ENCODE results near the gene NAA38.
A peak's percentile ranks its signal among the peaks of the same experiment; 100 is the strongest.
"Not testable (repeated sequence)": the region's sequence is repeated elsewhere in the genome, so short reads cannot be mapped to it uniquely, and the experiment has no call there.

The NAA38 gene

GRCh38 chr17:7873051-7873450 is 15.7 kb upstream of the NAA38 start:
- H3K36me3 ChIP-seq (replicated peaks; ENCODE audit: insufficient read depth, low read length): no peaks in the 10 kb centered on the region
- no peaks in the 10 kb centered on the region for H3F3A ChIP-seq (ENCODE audit: insufficient read depth, low read length)
- DNase-seq: no peak
- H3K9me3 ChIP-seq (replicated peaks; ENCODE audit: insufficient read depth, low read length): no peaks in the 10 kb centered on the region
- no peak overlapping the region for H3K4me3 ChIP-seq (ENCODE audit: low read length)
- no peaks in the 10 kb centered on the region for H4K20me1 ChIP-seq (ENCODE audit: insufficient read depth, low read length)
- no peaks in the 10 kb centered on the region for H3K4me1 ChIP-seq (ENCODE audit: low read length)
- H3K79me2 ChIP-seq (ENCODE audit: low read length): no peaks in the 10 kb centered on the region
- TF ChIP-seq EZH2 (optimal IDR thresholded peaks at IDR 0.05; ENCODE audit: low read depth, low read length) (no peak), EZH2phosphoT487 (IDR thresholded peaks at IDR 0.05; ENCODE audit: low read length) (no peak), CTCF (IDR thresholded peaks at IDR 0.05; ENCODE audit: low read length) (no peak)
- H3K9ac ChIP-seq (ENCODE audit: low read length): no peak overlapping the region
- no peak overlapping the region for H2AFZ ChIP-seq (ENCODE audit: low read length)
- no peak overlapping the region for H3K27ac ChIP-seq (ENCODE audit: low read length)
- no peaks in the 10 kb centered on the region for H3K27me3 ChIP-seq (replicated peaks; ENCODE audit: insufficient read depth, low read length)
- peak overlapping the region; percentile 31 for H3K4me2 ChIP-seq (ENCODE audit: low read depth, low read length)
- no peaks in the 10 kb centered on the region for H3K9me2 ChIP-seq (replicated peaks; ENCODE audit: insufficient read depth, low read length)

DNA sequence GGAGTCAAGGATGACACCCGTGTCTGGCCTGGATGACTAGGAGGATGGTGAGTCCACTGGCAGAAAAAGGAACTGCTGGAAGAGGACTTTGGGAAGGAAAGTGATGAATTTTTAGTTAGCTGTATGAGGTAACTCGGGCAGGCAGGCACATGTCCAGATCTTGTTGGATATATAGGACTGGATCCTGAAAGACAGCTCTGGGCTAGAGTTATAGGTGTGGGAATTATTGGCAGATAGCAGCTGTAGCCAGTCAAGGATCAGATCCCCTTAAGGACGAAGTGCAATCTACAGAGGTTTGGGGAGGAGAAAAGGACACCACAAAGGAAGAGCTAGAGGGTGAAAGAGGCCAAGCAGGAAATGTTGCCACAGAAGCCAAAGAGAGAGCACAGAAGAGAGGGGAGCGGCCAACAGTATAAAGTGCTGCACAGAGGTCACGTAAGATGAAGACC is 10.5 kb upstream of the NAA38 start:
- Histone ChIP-seq H3K9me3 (replicated peaks; ENCODE audit: insufficient read depth, low read length) (no peaks in the 10 kb centered on the region), H3K27me3 (replicated peaks; ENCODE audit: insufficient read depth, low read length) (no peaks in the 10 kb centered on the region), H3K9ac (ENCODE audit: low read length) (no peak overlapping the region), H3K9me2 (replicated peaks; ENCODE audit: insufficient read depth, low read length) (no peaks in the 10 kb centered on the region), H3F3A (ENCODE audit: insufficient read depth, low read length) (no peaks in the 10 kb centered on the region), H3K79me2 (ENCODE audit: low read length) (no peaks in the 10 kb centered on the region), H2AFZ (ENCODE audit: low read length) (no peak overlapping the region), H3K36me3 (replicated peaks; ENCODE audit: insufficient read depth, low read length) (no peaks in the 10 kb centered on the region), H3K27ac (ENCODE audit: low read length) (no peak overlapping the region), H3K4me1 (ENCODE audit: low read length) (no peaks in the 10 kb centered on the region), H3K4me2 (ENCODE audit: low read depth, low read length) (no peak overlapping the region), H4K20me1 (ENCODE audit: insufficient read depth, low read length) (no peaks in the 10 kb centered on the region), H3K4me3 (ENCODE audit: low read length) (no peak overlapping the region)
- DNase-seq: no peak
- TF ChIP-seq CTCF (IDR thresholded peaks at IDR 0.05; ENCODE audit: low read length): no peak
- TF ChIP-seq EZH2phosphoT487 (IDR thresholded peaks at IDR 0.05; ENCODE audit: low read length): no peak
- no peak for TF ChIP-seq EZH2 (optimal IDR thresholded peaks at IDR 0.05; ENCODE audit: low read depth, low read length)

DNA sequence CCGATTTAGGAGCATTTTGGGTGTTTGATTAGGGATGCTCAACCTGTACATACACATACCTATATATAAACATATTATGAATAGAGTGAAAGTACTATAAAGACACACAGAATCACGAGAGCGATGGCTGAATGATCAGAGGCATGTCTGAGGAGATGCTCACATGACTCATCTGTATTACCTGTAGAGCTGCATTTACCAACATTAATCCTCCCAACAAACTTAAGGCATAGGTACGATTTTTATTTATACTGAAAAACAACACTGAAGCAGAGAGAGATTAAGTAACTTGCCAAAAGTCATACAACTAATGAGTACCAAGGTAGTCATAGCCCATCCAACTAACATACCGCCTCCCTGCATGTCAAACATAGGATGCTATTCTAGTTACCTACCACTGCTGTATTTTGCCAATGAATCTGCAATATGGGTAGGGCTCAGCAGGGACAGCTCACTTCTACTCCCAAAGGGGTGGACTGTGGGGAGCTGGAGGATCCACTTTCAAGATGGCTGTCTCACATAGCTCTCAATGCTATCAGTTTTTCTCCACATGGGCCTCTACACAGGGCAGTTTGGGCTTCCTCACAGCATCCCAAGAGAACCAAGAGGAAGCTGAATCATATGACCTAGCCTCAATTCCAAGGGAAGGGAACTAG is 7.8 kb upstream of the NAA38 start:
- DNase-seq: no peak
- no peak overlapping the region for H3K4me3 ChIP-seq (ENCODE audit: low read length)
- H3K9me3 ChIP-seq (replicated peaks; ENCODE audit: insufficient read depth, low read length): no peaks in the 10 kb centered on the region
- no peaks in the 10 kb centered on the region for H3K9me2 ChIP-seq (replicated peaks; ENCODE audit: insufficient read depth, low read length)
- no peaks in the 10 kb centered on the region for H3F3A ChIP-seq (ENCODE audit: insufficient read depth, low read length)
- no peak overlapping the region for H3K4me2 ChIP-seq (ENCODE audit: low read depth, low read length)
- no peak overlapping the region for H3K27ac ChIP-seq (ENCODE audit: low read length)
- no peak overlapping the region for H3K9ac ChIP-seq (ENCODE audit: low read length)
- H3K79me2 ChIP-seq (ENCODE audit: low read length): no peaks in the 10 kb centered on the region
- no peaks in the 10 kb centered on the region for H3K27me3 ChIP-seq (replicated peaks; ENCODE audit: insufficient read depth, low read length)
- H3K4me1 ChIP-seq (ENCODE audit: low read length): no peaks in the 10 kb centered on the region
- H3K36me3 ChIP-seq (replicated peaks; ENCODE audit: insufficient read depth, low read length): no peaks in the 10 kb centered on the region
- no peaks in the 10 kb centered on the region for H4K20me1 ChIP-seq (ENCODE audit: insufficient read depth, low read length)
- TF ChIP-seq CTCF (IDR thresholded peaks at IDR 0.05; ENCODE audit: low read length) (no peak), EZH2 (optimal IDR thresholded peaks at IDR 0.05; ENCODE audit: low read depth, low read length) (no peak)
- no peak overlapping the region for H2AFZ ChIP-seq (ENCODE audit: low read length)

- not testable (repeated sequence) for H3K4me3 ChIP-seq (ENCODE audit: low read length); H3K27ac ChIP-seq (ENCODE audit: low read length); H3K9me3 ChIP-seq (replicated peaks; ENCODE audit: insufficient read depth, low read length); H3K27me3 ChIP-seq (replicated peaks; ENCODE audit: insufficient read depth, low read length); H3K4me1 ChIP-seq (ENCODE audit: low read length); H2AFZ ChIP-seq (ENCODE audit: low read length); DNase-seq; H3K36me3 ChIP-seq (replicated peaks; ENCODE audit: insufficient read depth, low read length); H3K9me2 ChIP-seq (replicated peaks; ENCODE audit: insufficient read depth, low read length); H3K4me2 ChIP-seq (ENCODE audit: low read depth, low read length); H3K9ac ChIP-seq (ENCODE audit: low read length); H3K79me2 ChIP-seq (ENCODE audit: low read length); H4K20me1 ChIP-seq (ENCODE audit: insufficient read depth, low read length); H3F3A ChIP-seq (ENCODE audit: insufficient read depth, low read length)
These were observed 7.0 kb upstream of the NAA38 start for GRCh38 chr17:7864384-7864783.
